Endothelial cell of umbilical vein (primary cell): ENCODE data around the gene FBXO22. TPM values are rescaled to one million over a fixed set of nuclear protein-coding genes. Genes with fewer than 3 reads are reported as not detected.

Experiments used
- BruUV-seq: library from RNA; stranded (reverse); fragments of 400-500 nt; replicated peaks from 2 replicates; lab custom pipeline; 2021; lab: Mats Ljungman, UMichigan
- CTCF ChIA-PET: fragments of 300-600, 350-600 bp; sonication (Branson Sonifier 250); formaldehyde crosslinking; loops from one replicate; lab custom pipeline; 2021; ENCODE audit warnings: antibody characterized with exemption, inconsistent platforms; lab: Charles Lee
- POLR2A ChIA-PET: fragments of 300-600, 350-600 bp; sonication (Branson Sonifier 250); formaldehyde crosslinking; loops from one replicate; lab custom pipeline; 2021; ENCODE audit warnings: antibody characterized with exemption, inconsistent platforms; lab: Charles Lee
- DNase-seq: peaks from one replicate; pipeline ENCODE4 v3.0.0-alpha.2; 2011; ENCODE audit warnings: low read depth, low spot score
- FAIRE-seq: peaks from 2 replicates; lab custom pipeline; 2011; peaks lifted over from hg19 to GRCh38; lab: Jason Lieb, UNC
- H2AFZ ChIP-seq: 2 replicates; pipeline ENCODE4 v1.6.0; 2012; ENCODE audit warnings: low read depth, low read length, control low read depth, inconsistent platforms
- H3K27ac ChIP-seq: 2 replicates; pipeline ENCODE4 v1.5.1; 2011; ENCODE audit warnings: low read depth, mild to moderate bottlenecking, control low read depth, low read length, moderate library complexity; ENCODE audit not compliant: insufficient read depth
- H3K27me3 ChIP-seq, 2 experiments: 2 replicates each; pipeline versions ENCODE4 v1.6.0 to v1.6.1; 2011; ENCODE audit warnings: low read length in 2 of 2, mixed read lengths in 1 of 2; ENCODE audit not compliant: control insufficient read depth in 2 of 2, insufficient read depth in 2 of 2
- H3K36me3 ChIP-seq, 2 experiments: 2 replicates in 1 of 2; 3 replicates in 1 of 2; pipeline ENCODE4 v1.5.1; 2011; ENCODE audit warnings: low read length in 2 of 2, mild to moderate bottlenecking in 1 of 2, moderate library complexity in 1 of 2; ENCODE audit not compliant: control insufficient read depth in 2 of 2, insufficient read depth in 2 of 2; ENCODE audit errors: extremely low read depth in 1 of 2
- H3K4me1 ChIP-seq: 3 replicates; pipeline ENCODE4 v1.5.1; 2011; ENCODE audit warnings: mild to moderate bottlenecking, low read length; ENCODE audit not compliant: control insufficient read depth, insufficient read depth; ENCODE audit errors: extremely low read depth
- H3K4me2 ChIP-seq: 2 replicates; pipeline ENCODE4 v1.6.1; 2011; ENCODE audit warnings: low read length, control low read depth, mixed read lengths; ENCODE audit not compliant: insufficient read depth
- H3K4me3 ChIP-seq, 3 experiments: fragments of 200-600 bp in 1 of 3; sonication (generic), shearing (Covaris generic) in 1 of 3; replicated peaks in 1 of 3; 2 replicates each; pipeline ENCODE4 v1.5.1; 2011 to 2016; ENCODE audit warnings: control low read depth in 3 of 3, low read length in 3 of 3, mild to moderate bottlenecking in 2 of 3, inconsistent platforms in 1 of 3, low read depth in 1 of 3, moderate library complexity in 1 of 3; ENCODE audit not compliant: insufficient read depth in 1 of 3
- H3K79me2 ChIP-seq: 2 replicates; pipeline ENCODE4 v1.6.0; 2012; ENCODE audit warnings: low read length, inconsistent platforms; ENCODE audit not compliant: control insufficient read depth, insufficient read depth
- H3K9ac ChIP-seq: replicated peaks from 2 replicates; pipeline ENCODE3; 2011; ENCODE audit warnings: low read length, control low read depth; ENCODE audit not compliant: insufficient read depth; ENCODE audit errors: extremely low read depth
- H3K9me1 ChIP-seq: replicated peaks from 3 replicates; pipeline ENCODE4 v1.6.0; 2011; ENCODE audit warnings: mild to moderate bottlenecking, low read length; ENCODE audit not compliant: control insufficient read depth, insufficient read depth; ENCODE audit errors: extremely low read depth
- H3K9me3 ChIP-seq: replicated peaks from 2 replicates; pipeline ENCODE4 v1.5.1; 2012; ENCODE audit warnings: low read length, inconsistent platforms; ENCODE audit not compliant: control insufficient read depth, insufficient read depth
- H4K20me1 ChIP-seq: replicated peaks from 2 replicates; pipeline ENCODE3; 2011; ENCODE audit warnings: mild to moderate bottlenecking, low read length; ENCODE audit not compliant: control insufficient read depth, insufficient read depth; ENCODE audit errors: extremely low read depth
- FOS ChIP-seq: IDR thresholded peaks from 2 replicates; pipeline ENCODE4 v1.6.1; 2011; ENCODE audit warnings: mild to moderate bottlenecking, low read length, moderate library complexity, borderline replicate concordance; ENCODE audit not compliant: insufficient read depth
- GATA2 ChIP-seq: IDR thresholded peaks from 2 replicates; pipeline ENCODE4 v1.7.0; 2011; ENCODE audit warnings: low read depth, mild to moderate bottlenecking, moderate library complexity, mixed read lengths, low read length; ENCODE audit not compliant: insufficient read length, insufficient read depth
- JUN ChIP-seq: IDR thresholded peaks from 2 replicates; pipeline ENCODE4 v1.6.1; 2011; ENCODE audit warnings: borderline replicate concordance, low read depth; ENCODE audit not compliant: insufficient read length, insufficient read depth
- MAX ChIP-seq: IDR thresholded peaks from 2 replicates; pipeline ENCODE4 v1.6.1; 2011; ENCODE audit not compliant: insufficient read depth, insufficient read length
- POLR2A ChIP-seq: IDR thresholded peaks from 2 replicates; pipeline ENCODE4 v1.6.1; 2012; ENCODE audit warnings: low read depth, mild to moderate bottlenecking, control low read depth, low read length
- dilution Hi-C: fragments of 300-500 bp; cut with MboI; formaldehyde crosslinking; loops from one replicate; pipeline ENCODE4 v1.15.0; 2019; ENCODE audit warnings: low sequenced_read_pairs; ENCODE audit not compliant: extremely low pct_ligation_motif_present
- intact Hi-C: fragments of 100-400 bp; cut with micrococcal nuclease; formaldehyde crosslinking; loops from one replicate; pipeline ENCODE4 v1.10.0; 2022
- polyA plus RNA-seq, 4 experiments: library from polyadenylated mRNA; depleted of rRNA in 3 of 4; stranded (reverse) in 3 of 4; unstranded in 1 of 4; fragments of >200 nt; gene quantifications; 2 replicates each; pipeline versions ENCODE4 v1.2.1 to v1.2.3, GENCODE V29; 2011 to 2012; ENCODE audit warnings: missing spikeins in 1 of 4
- total RNA-seq: library from RNA; stranded (reverse); gene quantifications from 2 replicates; pipeline ENCODE4 v1.2.3, GENCODE V29; 2021

The FBXO22 gene
- total and polyA plus RNA-seq, 2 donors (not counting 3 experiments of a cell fraction or from before 2014, with no cell fraction given): 20.8 to 41.6 TPM

DNA sequence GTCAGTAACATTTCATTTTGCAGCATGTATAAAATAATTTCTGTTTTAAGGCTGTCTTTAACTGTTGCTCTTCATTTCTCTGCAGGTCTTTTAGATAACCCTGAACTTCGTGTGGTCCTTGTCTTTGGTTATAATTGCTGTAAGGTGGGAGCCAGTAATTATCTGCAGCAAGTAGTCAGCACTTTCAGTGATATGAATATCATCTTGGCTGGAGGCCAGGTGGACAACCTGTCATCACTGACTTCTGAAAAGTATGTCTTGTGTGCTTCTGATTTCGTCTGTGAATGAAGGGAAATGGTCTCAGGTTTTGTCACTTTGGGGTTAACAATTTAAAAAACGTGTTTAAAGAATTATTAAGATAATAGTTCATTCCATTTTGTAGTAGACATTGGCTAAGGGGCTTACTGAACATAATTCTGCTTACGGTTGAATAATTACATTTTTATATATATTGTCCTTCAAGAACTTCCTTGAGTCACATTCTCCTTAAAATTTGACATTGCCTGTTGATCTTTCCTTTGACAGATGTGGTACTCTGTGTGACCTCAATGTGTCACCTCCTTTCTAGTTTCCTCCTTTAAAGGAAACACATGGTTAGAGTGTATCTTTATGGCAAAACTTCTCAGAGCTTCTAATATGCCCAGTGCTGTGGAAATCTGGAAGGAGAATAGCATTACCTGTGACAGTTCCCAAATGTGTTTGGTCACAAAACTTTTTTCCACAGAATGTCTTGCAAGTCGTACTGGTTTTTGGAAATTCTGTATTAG, 26.3 kb downstream of the FBXO22 start:
- H3K9me1 ChIP-seq: no peaks in the 10 kb centered on the region
- ChIA-PET POLR2A (no interaction called here), CTCF (interaction anchor here (1.1 to 3.1 kb wide), 3 partner anchors 120 to 220 kb away, joined by 4 to 16 read pairs (median 16); no protein-coding TSS in a partner anchor)
- H3K4me3 ChIP-seq: no peak overlapping the region
- BruUV-seq: no TSS peak
- peaks cover 21% of the 10 kb centered on the region for H3K79me2 ChIP-seq
- H3K9me3 ChIP-seq: no peaks in the 10 kb centered on the region
- no peak overlapping the region for H3K4me2 ChIP-seq
- FAIRE-seq (peak; percentile 63), DNase-seq (peak; percentile 50)
- peaks cover 13% of the 10 kb centered on the region for H3K4me1 ChIP-seq
- H3K27ac ChIP-seq: no peak overlapping the region
- TF ChIP-seq MAX (no peak), FOS (peak; percentile 36), JUN (peak; percentile 36), GATA2 (no peak)
- dilution Hi-C loops (no loop called here), intact Hi-C loops (loop anchor here (1.0 to 10.0 kb wide), 2 partner anchors 9 to 215 kb away; no protein-coding TSS in a partner anchor)
- H3K9ac ChIP-seq: no peak overlapping the region
- no peaks in the 10 kb centered on the region for H4K20me1 ChIP-seq
- no peak overlapping the region for H2AFZ ChIP-seq
- peaks cover 7 to 14% of the 10 kb centered on the region in 2 experiments for H3K36me3 ChIP-seq
- no peaks in the 10 kb centered on the region for H3K27me3 ChIP-seq

DNA sequence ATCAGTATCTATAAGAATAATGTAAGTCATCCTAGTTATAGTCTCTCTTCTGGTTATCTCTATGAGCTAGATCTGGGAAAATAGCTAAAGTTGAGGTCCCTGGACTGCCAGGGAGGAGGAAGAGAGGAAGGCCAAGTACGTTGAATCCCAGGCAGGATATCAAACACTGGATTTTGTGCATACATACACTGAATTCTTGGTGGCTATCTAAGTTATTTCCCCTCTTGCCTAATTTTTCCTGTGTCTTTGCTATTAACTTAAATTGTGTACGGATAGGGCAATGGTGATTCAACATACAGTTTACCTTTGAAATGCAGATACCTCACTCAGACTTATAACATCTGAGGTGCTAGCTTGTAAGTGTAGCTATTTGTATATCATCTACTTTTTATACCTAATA, 27.2 kb downstream of the FBXO22 start:
- Histone ChIP-seq H3K27ac (no peak overlapping the region), H3K9me3 (no peaks in the 10 kb centered on the region), H3K27me3 (no peaks in the 10 kb centered on the region), H4K20me1 (no peaks in the 10 kb centered on the region), H3K9ac (no peak overlapping the region), H3K4me3 (no peak overlapping the region), H3K4me2 (no peak overlapping the region), H2AFZ (no peak overlapping the region), H3K4me1 (peaks cover 13% of the 10 kb centered on the region), H3K9me1 (no peaks in the 10 kb centered on the region), H3K36me3 (peaks cover 5 to 17% of the 10 kb centered on the region in 2 experiments), H3K79me2 (peaks cover 14% of the 10 kb centered on the region)
- TF ChIP-seq MAX: no peak
- TF ChIP-seq POLR2A: no peak
- DNase-seq (no peak), FAIRE-seq (peak; percentile 28)
- CTCF ChIA-PET: interaction anchor here (1.8 kb wide), 1 partner anchor 121 kb away, joined by 4 read pairs; no protein-coding TSS in a partner anchor
- dilution Hi-C loops (no loop called here), intact Hi-C loops (loop anchor here (1.0 kb wide), 1 partner anchor 10 kb away; no protein-coding TSS in a partner anchor)
- POLR2A ChIA-PET: no interaction called here
- no TSS peak for BruUV-seq
